LNCAP (cell line): ENCODE results near the gene ATP6V0A1.

Experiments
- TF ChIP-seq, protein P1 (sequence below): fragments of 450-650 bp; IDR thresholded peaks from 2 replicates; pipeline ENCODE4 v1.5.1; 2017; ENCODE audit warnings: mild to moderate bottlenecking

ATP6V0A1 gene

DNA sequence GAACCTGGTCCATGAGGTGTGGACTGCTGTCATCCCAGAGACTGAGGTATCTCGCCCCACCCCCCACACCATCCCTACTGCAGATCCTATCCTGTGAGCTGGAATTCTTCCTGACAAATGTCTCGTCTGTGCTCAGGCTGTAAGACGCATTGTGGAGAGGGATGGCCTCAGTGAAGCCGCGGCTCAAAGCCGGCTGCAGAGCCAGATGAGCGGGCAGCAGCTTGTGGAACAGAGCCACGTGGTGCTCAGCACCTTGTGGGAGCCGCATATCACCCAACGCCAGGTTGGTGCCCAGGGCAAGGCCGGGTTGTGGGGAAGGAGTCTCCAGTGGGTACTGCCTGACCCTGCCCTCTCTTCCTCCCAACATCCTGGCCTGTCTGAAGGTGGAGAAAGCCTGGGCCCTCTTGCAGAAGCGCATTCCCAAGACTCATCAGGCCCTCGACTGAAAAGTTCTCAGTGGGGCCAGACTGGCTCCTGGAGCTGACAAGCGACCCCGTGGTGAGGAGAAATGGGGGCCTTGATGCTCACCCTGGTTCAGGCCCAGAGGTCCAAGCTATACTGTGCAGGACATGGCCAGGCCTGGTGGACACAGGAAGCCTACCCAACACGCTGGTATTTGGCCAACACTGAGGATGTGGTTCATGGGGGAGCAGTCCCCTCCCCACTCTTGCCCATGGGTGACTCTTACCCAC lies 107.0 kb downstream of the ATP6V0A1 start:
- TF ChIP-seq, protein P1, sequence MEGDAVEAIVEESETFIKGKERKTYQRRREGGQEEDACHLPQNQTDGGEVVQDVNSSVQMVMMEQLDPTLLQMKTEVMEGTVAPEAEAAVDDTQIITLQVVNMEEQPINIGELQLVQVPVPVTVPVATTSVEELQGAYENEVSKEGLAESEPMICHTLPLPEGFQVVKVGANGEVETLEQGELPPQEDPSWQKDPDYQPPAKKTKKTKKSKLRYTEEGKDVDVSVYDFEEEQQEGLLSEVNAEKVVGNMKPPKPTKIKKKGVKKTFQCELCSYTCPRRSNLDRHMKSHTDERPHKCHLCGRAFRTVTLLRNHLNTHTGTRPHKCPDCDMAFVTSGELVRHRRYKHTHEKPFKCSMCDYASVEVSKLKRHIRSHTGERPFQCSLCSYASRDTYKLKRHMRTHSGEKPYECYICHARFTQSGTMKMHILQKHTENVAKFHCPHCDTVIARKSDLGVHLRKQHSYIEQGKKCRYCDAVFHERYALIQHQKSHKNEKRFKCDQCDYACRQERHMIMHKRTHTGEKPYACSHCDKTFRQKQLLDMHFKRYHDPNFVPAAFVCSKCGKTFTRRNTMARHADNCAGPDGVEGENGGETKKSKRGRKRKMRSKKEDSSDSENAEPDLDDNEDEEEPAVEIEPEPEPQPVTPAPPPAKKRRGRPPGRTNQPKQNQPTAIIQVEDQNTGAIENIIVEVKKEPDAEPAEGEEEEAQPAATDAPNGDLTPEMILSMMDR, result no peak

DNA sequence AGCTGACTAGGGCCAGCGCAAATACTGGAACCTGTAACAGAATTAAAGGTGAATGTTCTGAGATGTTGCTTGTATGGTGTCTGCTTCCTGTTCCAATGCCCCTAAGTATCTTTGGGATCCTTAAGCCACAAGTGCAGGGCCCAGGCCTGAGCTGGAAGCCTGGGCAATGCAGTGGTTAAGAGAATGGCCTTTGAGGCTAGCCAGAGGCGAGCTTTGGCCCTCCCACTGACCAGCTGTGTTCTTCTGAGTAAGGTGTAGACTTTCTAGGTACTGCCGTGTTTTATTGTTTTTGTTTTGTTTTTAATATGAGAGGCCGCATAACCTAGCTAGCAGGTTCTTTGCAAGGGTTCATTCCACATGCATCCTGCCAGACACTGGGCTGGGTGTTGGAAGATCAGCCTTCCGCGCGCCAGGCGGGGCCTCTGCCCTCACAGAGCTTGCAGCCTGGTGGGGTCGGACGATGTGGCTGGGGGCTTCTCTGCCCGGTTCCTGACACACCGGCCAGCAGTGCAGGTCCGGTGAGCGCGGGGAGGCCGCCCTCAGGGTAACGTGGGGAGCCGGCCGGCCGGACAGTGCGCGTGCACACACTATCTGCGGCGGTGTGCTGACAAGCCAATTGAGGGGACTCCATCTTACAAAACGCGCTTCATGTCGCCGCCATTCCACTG lies 107.7 kb downstream of the ATP6V0A1 start:
- TF ChIP-seq, protein P1, result no peak

DNA sequence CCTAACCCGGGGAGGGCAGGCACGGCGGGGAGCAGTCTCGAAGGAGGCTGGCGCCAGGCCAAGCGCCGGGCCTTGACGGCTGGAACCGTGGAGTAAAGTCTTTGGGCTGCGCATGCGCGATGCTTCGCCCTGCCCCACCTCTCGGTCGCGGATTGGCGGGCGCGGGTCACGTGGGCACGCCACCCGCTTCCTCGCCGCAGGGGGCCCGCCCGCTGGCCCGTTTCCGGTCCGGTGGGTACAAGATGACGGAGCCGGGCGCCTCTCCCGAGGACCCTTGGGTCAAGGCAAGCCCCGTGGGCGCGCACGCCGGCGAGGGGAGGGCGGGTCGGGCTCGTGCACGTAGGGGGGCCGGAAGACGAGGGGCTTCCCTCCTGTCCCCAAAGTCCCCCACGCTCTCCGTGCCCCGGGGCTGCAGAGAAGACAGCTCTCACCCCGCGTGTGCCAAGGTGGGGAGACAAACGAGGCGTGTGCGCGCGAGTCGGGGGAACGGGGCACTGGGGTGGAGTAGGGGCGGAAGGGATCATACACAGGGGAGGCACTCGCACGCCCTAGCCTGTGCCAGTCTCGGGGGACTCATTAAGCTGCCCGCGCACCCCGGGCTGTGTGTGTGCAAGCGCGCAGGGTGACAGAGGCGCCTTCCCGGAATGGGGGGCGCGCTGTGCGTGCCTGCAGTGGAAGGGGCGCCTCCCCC lies 108.3 kb downstream of the ATP6V0A1 start, which contains the start of gene MLX:
Gene MLX (plus strand): TSS at position 218 of the 691 bp plus-strand sequence. CDS start 25 bp downstream, at position 243.
- TF ChIP-seq, protein P1, result no peak

DNA sequence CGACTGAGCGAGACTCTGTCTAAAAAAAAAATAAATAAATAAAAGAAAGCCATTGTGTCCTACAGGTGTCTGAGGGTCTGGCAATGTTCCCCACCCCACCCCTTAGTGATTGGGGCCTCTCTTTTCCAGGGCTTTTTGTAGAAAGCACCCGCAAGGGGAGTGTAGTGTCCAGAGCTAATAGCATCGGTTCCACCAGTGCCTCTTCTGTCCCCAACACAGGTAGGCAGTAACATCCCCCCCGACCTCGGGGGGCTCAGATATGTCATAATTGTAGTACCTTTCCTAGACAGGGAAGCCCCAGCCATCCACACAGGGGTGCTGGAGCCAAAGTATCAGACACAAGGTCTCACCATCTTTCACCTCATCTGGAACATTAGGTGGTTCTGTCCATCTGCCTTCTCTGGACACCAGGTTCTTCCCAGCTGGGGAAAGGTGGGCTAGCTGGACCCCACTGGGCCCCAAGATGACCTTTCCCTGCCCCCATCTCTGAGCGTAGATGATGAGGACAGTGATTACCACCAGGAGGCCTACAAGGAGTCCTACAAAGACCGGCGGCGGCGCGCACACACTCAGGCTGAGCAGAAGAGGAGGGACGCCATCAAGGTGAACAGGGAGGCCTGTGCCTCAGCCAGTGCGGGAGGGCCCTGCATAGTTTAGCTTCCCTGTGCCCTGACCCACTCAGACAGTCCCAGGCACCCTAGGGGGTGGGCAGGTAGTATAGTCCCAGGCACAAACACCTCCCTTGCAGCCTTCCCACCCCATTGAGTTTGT lies 109.8 kb downstream of the ATP6V0A1 start:
- TF ChIP-seq, protein P1, result no peak

DNA sequence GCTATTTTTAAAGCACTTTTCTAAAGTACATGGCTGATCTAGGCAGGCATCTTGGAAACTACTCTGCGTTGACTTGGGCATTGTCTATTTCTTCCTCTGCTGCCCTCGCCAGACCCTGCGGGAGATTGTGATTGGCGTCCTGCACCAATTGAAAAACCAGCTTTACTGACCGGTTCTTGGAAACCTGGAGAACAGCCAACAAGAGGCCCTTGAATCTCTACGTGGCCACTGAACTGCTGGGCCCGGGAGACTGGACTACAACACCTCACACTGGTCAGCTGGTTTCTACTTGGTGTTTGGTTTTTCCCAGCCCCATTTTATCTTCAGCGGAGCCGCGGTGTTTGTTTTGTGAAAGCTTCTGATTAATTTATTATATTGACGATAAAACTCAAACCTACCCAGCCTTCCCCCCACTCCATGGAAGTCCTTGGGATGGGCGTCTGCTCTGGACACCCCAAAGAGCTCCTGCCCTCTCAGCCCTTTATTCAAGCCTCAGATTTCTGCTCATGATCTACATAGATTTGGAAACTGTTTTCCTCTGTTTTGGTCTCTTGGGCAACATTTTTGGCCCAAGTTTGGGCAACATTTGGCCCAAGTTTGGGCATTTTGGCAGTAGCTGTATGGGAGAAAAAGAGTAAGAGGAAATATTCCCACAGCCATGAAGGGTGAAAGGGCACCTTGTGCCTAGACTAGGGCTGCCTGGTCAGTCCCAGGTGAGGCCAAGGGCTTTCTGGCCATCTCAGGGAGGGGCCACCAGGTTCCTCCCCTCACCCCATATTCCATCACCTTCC lies 113.0 kb downstream of the ATP6V0A1 start:
- TF ChIP-seq, protein P1, result no peak
